ENCODE measurements around the gene DUSP5. TPM values are rescaled to one million over a fixed set of nuclear protein-coding genes. Genes with fewer than 3 reads are reported as not detected.

Gene DUSP5
- total and polyA plus RNA-seq, 10 of the 15 experiments (the other 5 are each of a cell fraction or from before 2014, with no cell fraction given) = 2.1 to 95.9 (median 23.4) TPM

DNA sequence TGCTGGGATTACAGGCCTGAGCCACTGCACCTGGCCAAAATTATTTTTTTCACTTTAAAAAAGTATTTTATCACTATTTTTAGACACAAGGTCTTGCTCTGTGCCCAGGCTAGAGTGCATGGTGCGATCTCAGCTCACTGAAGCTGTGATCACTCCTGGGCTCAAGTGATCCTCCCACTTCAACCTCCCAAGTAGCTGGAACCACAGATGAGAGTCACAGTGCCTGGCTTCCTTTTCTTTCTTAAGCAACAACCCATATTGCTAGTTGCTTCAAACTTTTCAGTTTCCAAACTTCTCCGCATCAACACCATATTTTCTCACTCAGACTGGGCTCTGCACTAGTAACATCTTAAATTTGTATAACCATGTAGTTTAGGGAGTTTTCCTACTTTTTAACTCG, 60.3 kb downstream of the DUSP5 start:
- ChIA-PET CTCF (interaction anchor here (0.6 to 3.8 kb wide), 17 partner anchors 8 to 666 kb away, joined by 3 to 19 read pairs (median 4); no protein-coding TSS in a partner anchor), RAD21 (ENCODE audit: unreplicated experiment) (interaction anchor here (0.6 to 1.5 kb wide), 5 partner anchors 39 to 306 kb away, joined by 3 to 5 read pairs (median 4); no protein-coding TSS in a partner anchor), SMC1A (ENCODE audit: uncharacterized antibody, unreplicated experiment) (interaction anchor here (0.6 to 2.2 kb wide), 7 partner anchors 8 to 235 kb away, joined by 3 to 8 read pairs (median 4); no protein-coding TSS in a partner anchor), POLR2A (interaction anchor here (0.6 to 0.7 kb wide), 2 partner anchors 39 to 369 kb away, joined by 3 to 5 read pairs; no protein-coding TSS in a partner anchor)
- Histone ChIP-seq H3K36me3 (ENCODE audit: control insufficient read depth in 2 of 2, insufficient read depth in 2 of 2, low read length in 1 of 2) (no peaks in the 10 kb centered on the region), H3K9ac (ENCODE audit: control insufficient read depth, insufficient read depth, low read length) (no peak overlapping the region), H3K27me3 (replicated peaks in 1 of 2; ENCODE audit: control insufficient read depth in 2 of 2, insufficient read depth in 2 of 2, low read length in 1 of 2) (no peaks in the 10 kb centered on the region), H3K4me3 (no peak overlapping the region), H3K79me2 (ENCODE audit: control insufficient read depth, insufficient read depth, low read length) (no peaks in the 10 kb centered on the region), H3K4me1 (ENCODE audit: control insufficient read depth, insufficient read depth, low read length) (no peaks in the 10 kb centered on the region), H3K27ac (ENCODE audit: control insufficient read depth, insufficient read depth) (no peak overlapping the region), H2AFZ (ENCODE audit: control insufficient read depth, low read depth, low read length) (no peak overlapping the region), H3K9me3 (replicated peaks; ENCODE audit: control insufficient read depth, insufficient read depth, low read length) (no peaks in the 10 kb centered on the region; the same call in 2 of the 3 replicates), H3K4me2 (ENCODE audit: control insufficient read depth, insufficient read depth) (no peak overlapping the region), H4K20me1 (ENCODE audit: control insufficient read depth, insufficient read depth) (no peaks in the 10 kb centered on the region)
- FAIRE-seq = no peak
- BruUV-seq (replicated peaks) = no TSS peak
- TF ChIP-seq ZBTB40 (IDR thresholded peaks at IDR 0.05; ENCODE audit: borderline replicate concordance) (no peak), CREB1 (IDR thresholded peaks at IDR 0.05; ENCODE audit: low read depth) (no peak), SPI1 (IDR thresholded peaks at IDR 0.05; ENCODE audit: borderline replicate concordance, insufficient read depth, low read depth, low read length) (no peak)
- in situ Hi-C loops (cut with MboI) = loop anchor here (10.0 kb wide), 1 partner anchor 423 kb away; no protein-coding TSS in a partner anchor
- WGBS (ENCODE audit: insufficient coverage, insufficient replicate concordance, low lambda C conversion rate, missing lambda C conversion rate) = 60% methylated on average over 3 of the region's 3 CpGs
- no peak for DNase-seq (ENCODE audit: low read depth, low spot score)
- intact Hi-C loops (cut with micrococcal nuclease; ENCODE audit: unreplicated experiment) = loop anchor here (10.0 kb wide), 1 partner anchor 1757 kb away; no protein-coding TSS in a partner anchor
- ATAC-seq = no peak
